Measurements from ENCODE around the gene GNG12. TPM values are rescaled to one million over a fixed set of nuclear protein-coding genes. Genes with fewer than 3 reads are reported as not detected.

GNG12 gene
- total RNA-seq, 3 donors from 2014 or later: 85.0 to 191 (median 158) TPM

DNA sequence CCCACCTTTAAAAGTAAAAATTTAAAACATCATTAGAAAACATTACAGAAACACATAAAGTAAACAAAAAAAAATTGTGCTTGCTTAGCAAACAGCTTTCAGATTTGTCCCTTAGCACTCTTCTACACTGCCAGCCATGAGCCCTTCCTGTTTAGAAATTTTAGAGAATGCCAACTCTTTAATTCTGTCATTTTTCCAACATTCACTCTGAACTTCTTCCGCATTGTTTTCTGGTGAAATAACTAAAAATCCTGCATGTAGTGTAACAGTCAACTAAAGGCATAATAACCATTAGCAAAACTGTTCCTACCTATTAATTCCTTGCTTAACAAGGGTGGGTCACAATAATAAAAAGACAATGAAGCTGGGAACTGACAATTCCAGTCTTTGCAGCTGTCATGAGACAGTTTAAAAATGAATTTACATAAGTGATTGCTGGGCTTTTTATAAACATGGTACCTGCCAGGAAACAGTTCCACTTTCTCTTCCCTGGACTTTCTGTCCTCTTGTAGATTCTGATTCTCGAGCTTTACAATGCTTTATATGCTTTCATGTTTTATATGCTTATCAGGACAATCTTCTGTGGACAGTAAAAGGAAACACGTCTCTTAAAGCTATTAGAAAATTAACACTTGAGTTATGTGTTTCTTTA is 19.0 kb downstream of the GNG12 start:
- TF ChIP-seq, protein P1, sequence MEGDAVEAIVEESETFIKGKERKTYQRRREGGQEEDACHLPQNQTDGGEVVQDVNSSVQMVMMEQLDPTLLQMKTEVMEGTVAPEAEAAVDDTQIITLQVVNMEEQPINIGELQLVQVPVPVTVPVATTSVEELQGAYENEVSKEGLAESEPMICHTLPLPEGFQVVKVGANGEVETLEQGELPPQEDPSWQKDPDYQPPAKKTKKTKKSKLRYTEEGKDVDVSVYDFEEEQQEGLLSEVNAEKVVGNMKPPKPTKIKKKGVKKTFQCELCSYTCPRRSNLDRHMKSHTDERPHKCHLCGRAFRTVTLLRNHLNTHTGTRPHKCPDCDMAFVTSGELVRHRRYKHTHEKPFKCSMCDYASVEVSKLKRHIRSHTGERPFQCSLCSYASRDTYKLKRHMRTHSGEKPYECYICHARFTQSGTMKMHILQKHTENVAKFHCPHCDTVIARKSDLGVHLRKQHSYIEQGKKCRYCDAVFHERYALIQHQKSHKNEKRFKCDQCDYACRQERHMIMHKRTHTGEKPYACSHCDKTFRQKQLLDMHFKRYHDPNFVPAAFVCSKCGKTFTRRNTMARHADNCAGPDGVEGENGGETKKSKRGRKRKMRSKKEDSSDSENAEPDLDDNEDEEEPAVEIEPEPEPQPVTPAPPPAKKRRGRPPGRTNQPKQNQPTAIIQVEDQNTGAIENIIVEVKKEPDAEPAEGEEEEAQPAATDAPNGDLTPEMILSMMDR (IDR thresholded peaks at IDR 0.05): no peak
- DNase-seq: peak in 1 of 3 donors; percentile 36
- peak; percentile 23 for ATAC-seq

DNA sequence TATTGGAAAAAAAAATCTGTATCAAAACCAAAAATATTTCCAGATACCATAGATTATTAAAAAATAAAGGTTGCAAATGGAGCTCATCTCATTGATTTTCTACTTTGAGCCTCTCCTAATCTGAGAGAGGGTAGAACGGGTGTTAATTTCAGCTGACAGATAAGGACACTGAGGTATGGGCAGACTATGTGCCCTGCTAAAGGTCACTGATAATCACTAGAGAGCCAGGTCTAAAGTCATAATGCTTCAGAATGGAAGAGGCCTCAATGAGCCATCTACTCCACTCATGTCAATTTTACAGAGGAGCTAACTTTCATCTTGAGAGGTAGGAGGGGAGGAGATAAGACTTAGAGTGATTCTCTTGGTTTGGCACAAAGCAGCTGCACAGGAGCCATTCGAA is 21.0 kb downstream of the GNG12 start:
- intact Hi-C loops (cut with DNase I, micrococcal nuclease): no loop called here
- DNase-seq (no peak), ATAC-seq (no peak)

More for the DNA sequence above, 19.0 kb downstream of the GNG12 start:
- H3K4me1 ChIP-seq (ENCODE audit: low read depth): peaks cover 46% of the 10 kb centered on the region
- intact Hi-C loops (cut with DNase I, micrococcal nuclease): no loop called here
- H3K36me3 ChIP-seq (ENCODE audit: low read depth): no peaks in the 10 kb centered on the region
- no peaks in the 10 kb centered on the region for H3K9me3 ChIP-seq
- H3K4me3 ChIP-seq: no peak overlapping the region

DNA sequence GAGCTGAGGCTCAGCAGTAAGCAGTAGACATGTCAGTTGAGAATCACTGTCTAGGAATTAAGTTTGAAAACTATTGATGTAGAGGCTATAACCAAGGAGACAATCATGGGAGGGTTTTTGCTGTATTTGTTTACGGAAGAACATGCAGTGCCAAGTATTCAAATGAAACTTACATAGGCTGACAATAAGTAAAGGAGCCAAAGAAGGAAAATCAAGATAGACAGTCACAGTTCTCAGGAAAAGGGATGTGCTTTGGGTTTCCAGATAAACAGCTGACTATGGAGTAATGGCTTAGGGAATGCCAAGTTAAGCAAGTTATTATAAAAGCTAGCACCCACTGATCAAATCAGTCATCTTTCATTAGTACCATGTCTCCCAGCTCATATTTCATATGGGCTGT is 21.5 kb downstream of the GNG12 start:
- no peak for DNase-seq
- TF ChIP-seq, protein P1 (IDR thresholded peaks at IDR 0.05): no peak
- intact Hi-C loops (cut with DNase I, micrococcal nuclease): no loop called here
- H3K9me3 ChIP-seq: no peaks in the 10 kb centered on the region
- no peak overlapping the region for H3K4me3 ChIP-seq
- no peaks in the 10 kb centered on the region for H3K36me3 ChIP-seq (ENCODE audit: low read depth)
- peaks cover 26% of the 10 kb centered on the region for H3K4me1 ChIP-seq (ENCODE audit: low read depth)
- no peak for ATAC-seq

More for the DNA sequence above, 21.0 kb downstream of the GNG12 start:
- Histone ChIP-seq H3K4me1 (ENCODE audit: low read depth) (peaks cover 29% of the 10 kb centered on the region), H3K4me3 (no peak overlapping the region), H3K9me3 (no peaks in the 10 kb centered on the region), H3K36me3 (ENCODE audit: low read depth) (no peaks in the 10 kb centered on the region)
- TF ChIP-seq, protein P1 (IDR thresholded peaks at IDR 0.05): no peak

- Histone ChIP-seq H3K36me3 (ENCODE audit: low read depth) (no peaks in the 10 kb centered on the region), H3K4me1 (ENCODE audit: low read depth) (peaks cover 25% of the 10 kb centered on the region), H3K4me3 (no peak overlapping the region), H3K9me3 (no peaks in the 10 kb centered on the region)
- TF ChIP-seq, protein P1 (IDR thresholded peaks at IDR 0.05): no peak
- DNase-seq (no peak), ATAC-seq (no peak)
- intact Hi-C loops (cut with DNase I, micrococcal nuclease): no loop called here
Measured at GRCh38 chr1:67809887-67810286, 23.4 kb downstream of the GNG12 start.

DNA sequence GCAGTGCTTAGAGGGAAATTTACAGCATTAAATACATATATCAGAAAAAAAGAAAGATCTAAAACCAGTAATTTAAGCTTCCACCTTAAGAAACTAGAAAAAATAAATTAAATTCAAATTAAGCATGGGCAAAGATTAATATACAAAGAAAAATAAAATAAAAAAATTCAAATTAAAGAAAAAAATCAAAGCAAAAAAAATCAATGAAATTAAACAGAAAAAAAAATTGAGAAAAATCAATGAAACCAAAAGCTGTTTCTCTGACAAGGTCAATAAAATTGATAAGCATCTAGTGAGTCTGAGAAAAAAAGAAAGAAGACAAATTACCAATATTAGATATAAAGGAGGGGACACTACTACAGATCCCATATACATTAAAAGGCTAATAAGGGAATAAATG is 26.0 kb downstream of the GNG12 start:
- TF ChIP-seq, protein P1 (IDR thresholded peaks at IDR 0.05): no peak
- ATAC-seq (no peak), DNase-seq (no peak)
- Histone ChIP-seq H3K4me1 (ENCODE audit: low read depth) (peaks cover 32% of the 10 kb centered on the region), H3K4me3 (no peak overlapping the region), H3K9me3 (no peaks in the 10 kb centered on the region), H3K36me3 (ENCODE audit: low read depth) (no peaks in the 10 kb centered on the region)
- intact Hi-C loops (cut with DNase I, micrococcal nuclease): no loop called here

All from mucosa of descending colon (tissue), 3 donors.